HL-60 (cell line): ENCODE measurements around the gene SAP30L.

Experiments used
- DNase-seq, 2 experiments: peaks; one replicate each; pipeline ENCODE4 v3.0.0-alpha.2; 2010 to 2020; ENCODE audit warnings: low read depth in 1 of 2, low spot score in 1 of 2
- H3K27ac ChIP-seq: fragments of 250-450 bp; sonication (Bioruptor Pico); replicated peaks from 2 replicates; pipeline ENCODE4 v1.5.1; 2020; ENCODE audit warnings: mild to moderate bottlenecking, moderate library complexity
- H3K27me3 ChIP-seq: fragments of 250-450 bp; sonication (Bioruptor Pico); 2 replicates; pipeline ENCODE4 v1.5.1; 2021; ENCODE audit warnings: mild to moderate bottlenecking, moderate library complexity; ENCODE audit not compliant: insufficient read depth, poor library complexity, severe bottlenecking
- H3K4me3 ChIP-seq: replicated peaks from 2 replicates; pipeline ENCODE4 v1.5.1; 2011; ENCODE audit warnings: mild to moderate bottlenecking, control low read depth, low read length; ENCODE audit not compliant: insufficient read depth
- GABPA ChIP-seq: IDR thresholded peaks from 2 replicates; pipeline ENCODE4 v1.6.1; 2012; ENCODE audit warnings: low read depth
- POLR2AphosphoS5 ChIP-seq: IDR thresholded peaks from 2 replicates; pipeline ENCODE4 v1.6.1; 2012; ENCODE audit warnings: low read depth
- SPI1 ChIP-seq: IDR thresholded peaks from 2 replicates; pipeline ENCODE4 v1.6.1; 2012; ENCODE audit warnings: low read depth, mild to moderate bottlenecking, borderline replicate concordance
- TF ChIP-seq, protein P1 (sequence below): IDR thresholded peaks from 2 replicates; pipeline ENCODE4 v1.6.1; 2012; ENCODE audit warnings: low read depth; ENCODE audit not compliant: insufficient replicate concordance
- TF ChIP-seq, protein P2 (sequence below): IDR thresholded peaks from one replicate; pipeline ENCODE4 v1.5.1; 2011; ENCODE audit warnings: low read length, control low read depth, inconsistent platforms; ENCODE audit not compliant: insufficient read depth

Gene SAP30L

DNA sequence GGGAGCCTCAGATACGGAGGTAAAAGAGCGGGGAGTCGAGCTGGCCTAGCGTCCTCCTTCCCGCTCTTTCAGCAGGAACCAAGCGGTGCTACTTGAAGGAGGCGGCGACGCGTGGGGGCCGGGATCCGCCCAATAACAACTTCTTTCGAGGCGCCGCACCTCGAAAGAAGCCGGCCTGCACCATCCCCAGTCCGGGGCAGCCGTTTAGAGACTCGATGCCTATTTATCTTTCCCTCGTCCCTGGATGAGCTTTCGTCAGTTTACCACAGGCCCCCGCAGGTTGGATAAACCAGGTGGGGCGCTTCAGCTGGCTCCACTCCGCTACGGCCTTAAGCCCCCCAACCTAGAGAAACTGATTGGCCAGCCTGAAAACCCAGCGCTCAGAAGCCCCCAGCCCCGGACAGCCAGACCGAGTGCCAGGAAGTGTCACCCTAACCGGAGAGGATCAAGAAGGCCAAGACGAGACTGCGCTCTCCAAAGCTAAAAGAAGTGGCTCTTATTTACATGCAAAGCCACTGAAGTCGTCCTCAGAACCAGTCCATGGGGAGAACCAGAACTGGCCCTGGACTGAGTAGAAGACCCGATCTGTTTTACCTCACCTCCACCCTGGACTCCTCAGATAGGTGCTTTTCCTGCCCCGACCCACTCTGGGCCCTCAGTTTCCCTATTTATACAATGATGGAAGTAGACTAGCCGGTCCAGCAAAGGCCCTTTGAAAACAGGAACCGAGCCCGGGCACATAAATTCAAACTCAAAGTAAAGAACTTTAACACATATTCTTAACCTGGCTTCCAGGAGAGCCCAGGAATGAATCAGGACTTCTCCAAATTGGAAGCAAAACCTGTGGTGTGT, 30.8 kb downstream of the SAP30L start:
- Histone ChIP-seq H3K27ac (no peak overlapping the region), H3K4me3 (no peak overlapping the region), H3K27me3 (peaks cover 98% of the 10 kb centered on the region)
- TF ChIP-seq POLR2AphosphoS5 (no peak), SPI1 (no peak), GABPA (no peak)
- TF ChIP-seq, protein P1, sequence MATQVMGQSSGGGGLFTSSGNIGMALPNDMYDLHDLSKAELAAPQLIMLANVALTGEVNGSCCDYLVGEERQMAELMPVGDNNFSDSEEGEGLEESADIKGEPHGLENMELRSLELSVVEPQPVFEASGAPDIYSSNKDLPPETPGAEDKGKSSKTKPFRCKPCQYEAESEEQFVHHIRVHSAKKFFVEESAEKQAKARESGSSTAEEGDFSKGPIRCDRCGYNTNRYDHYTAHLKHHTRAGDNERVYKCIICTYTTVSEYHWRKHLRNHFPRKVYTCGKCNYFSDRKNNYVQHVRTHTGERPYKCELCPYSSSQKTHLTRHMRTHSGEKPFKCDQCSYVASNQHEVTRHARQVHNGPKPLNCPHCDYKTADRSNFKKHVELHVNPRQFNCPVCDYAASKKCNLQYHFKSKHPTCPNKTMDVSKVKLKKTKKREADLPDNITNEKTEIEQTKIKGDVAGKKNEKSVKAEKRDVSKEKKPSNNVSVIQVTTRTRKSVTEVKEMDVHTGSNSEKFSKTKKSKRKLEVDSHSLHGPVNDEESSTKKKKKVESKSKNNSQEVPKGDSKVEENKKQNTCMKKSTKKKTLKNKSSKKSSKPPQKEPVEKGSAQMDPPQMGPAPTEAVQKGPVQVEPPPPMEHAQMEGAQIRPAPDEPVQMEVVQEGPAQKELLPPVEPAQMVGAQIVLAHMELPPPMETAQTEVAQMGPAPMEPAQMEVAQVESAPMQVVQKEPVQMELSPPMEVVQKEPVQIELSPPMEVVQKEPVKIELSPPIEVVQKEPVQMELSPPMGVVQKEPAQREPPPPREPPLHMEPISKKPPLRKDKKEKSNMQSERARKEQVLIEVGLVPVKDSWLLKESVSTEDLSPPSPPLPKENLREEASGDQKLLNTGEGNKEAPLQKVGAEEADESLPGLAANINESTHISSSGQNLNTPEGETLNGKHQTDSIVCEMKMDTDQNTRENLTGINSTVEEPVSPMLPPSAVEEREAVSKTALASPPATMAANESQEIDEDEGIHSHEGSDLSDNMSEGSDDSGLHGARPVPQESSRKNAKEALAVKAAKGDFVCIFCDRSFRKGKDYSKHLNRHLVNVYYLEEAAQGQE = no peak
- TF ChIP-seq, protein P2, sequence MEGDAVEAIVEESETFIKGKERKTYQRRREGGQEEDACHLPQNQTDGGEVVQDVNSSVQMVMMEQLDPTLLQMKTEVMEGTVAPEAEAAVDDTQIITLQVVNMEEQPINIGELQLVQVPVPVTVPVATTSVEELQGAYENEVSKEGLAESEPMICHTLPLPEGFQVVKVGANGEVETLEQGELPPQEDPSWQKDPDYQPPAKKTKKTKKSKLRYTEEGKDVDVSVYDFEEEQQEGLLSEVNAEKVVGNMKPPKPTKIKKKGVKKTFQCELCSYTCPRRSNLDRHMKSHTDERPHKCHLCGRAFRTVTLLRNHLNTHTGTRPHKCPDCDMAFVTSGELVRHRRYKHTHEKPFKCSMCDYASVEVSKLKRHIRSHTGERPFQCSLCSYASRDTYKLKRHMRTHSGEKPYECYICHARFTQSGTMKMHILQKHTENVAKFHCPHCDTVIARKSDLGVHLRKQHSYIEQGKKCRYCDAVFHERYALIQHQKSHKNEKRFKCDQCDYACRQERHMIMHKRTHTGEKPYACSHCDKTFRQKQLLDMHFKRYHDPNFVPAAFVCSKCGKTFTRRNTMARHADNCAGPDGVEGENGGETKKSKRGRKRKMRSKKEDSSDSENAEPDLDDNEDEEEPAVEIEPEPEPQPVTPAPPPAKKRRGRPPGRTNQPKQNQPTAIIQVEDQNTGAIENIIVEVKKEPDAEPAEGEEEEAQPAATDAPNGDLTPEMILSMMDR = no peak
- no peak for DNase-seq

DNA sequence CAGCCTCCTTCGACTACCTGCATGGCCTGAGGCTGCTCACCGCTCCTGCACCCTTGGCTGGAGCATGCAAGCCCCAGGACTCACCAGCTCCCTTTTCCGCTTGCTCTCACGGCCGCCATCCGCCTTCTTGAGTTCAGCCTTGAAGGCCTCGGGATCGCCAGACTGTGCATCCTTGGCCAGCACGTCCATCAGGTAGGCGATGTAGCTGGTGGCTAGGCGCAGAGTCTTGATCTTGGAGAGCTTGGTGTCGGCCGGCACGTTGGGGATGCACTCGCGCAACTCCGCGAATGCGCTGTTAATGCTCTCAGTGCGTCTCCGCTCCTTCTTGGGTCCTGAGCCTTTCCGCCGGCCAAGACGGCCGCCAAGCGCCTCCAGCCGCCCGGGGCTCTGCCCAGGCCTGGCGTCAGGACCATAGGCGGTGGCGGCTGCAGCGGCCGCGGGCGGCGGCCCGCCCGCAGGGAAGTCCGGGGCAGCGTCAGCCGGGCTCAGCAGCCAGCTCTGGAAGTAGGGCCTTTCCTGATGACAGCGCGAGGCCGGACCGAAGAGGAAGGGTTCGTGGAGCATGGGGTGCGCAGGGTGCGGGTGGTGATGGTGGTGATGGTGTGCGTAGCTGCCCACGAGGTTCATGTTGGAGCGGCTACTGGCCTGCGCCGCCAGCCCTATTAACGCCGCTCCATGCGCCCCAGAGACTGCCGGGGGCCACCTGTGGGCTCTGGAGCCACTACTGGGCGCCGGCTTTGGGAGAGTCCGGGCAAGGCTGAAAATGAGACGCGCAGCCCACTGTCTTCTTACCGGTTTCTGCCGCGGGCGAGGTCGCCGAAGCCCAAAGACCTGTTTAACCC, 31.8 kb downstream of the SAP30L start:
- H3K4me3 ChIP-seq = no peak overlapping the region
- H3K27me3 ChIP-seq = peaks cover 98% of the 10 kb centered on the region
- TF ChIP-seq, protein P1 = no peak
- TF ChIP-seq POLR2AphosphoS5 (no peak), GABPA (no peak), SPI1 (no peak)
- TF ChIP-seq, protein P2 = no peak
- DNase-seq = no peak
- no peak overlapping the region for H3K27ac ChIP-seq

DNA sequence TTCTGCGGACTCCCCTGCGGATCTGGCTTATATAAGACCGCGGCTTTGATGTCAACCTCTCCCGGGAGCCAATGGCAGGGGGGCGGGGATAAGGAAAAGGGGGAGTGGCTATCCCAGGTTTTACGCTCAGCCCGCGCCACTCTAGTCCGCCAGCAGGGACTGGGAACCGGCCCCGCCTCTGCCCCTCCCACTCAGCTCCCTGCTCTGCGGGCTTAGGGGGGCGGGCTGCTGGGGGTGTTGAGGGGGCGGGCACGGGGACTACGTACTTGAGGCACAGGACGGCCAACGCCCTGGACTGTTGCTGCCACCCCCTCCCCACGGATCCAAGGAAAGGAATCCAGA, 32.4 kb downstream of the SAP30L start, which contains the start of gene HAND1:
Gene HAND1, minus strand, starts transcription at position 4 of the 342 bp plus-strand sequence. CDS start 219 bp downstream, outside the sequence.
- no peak for DNase-seq
- Histone ChIP-seq H3K27me3 (peaks cover 98% of the 10 kb centered on the region), H3K27ac (no peak within 1 kb of the TSS), H3K4me3 (no peak within 1 kb of the TSS)
- TF ChIP-seq POLR2AphosphoS5 (no peak), GABPA (no peak)
- TF ChIP-seq, protein P1 = no peak
